HCT116 (cell line): ENCODE measurements around the gene PLCXD3. TPM values are rescaled to one million over a fixed set of nuclear protein-coding genes. Genes with fewer than 3 reads are reported as not detected.

Source experiments
- ATAC-seq: fragments of 200-7000 bp; cut with Tn5 transposase; 2 replicates; pipeline ENCODE4 v1.9.1; 2020; ENCODE audit warnings: mild to moderate bottlenecking, moderate library complexity
- BruUV-seq: library from RNA; stranded (reverse); fragments of 400-500 nt; replicated peaks from 2 replicates; lab custom pipeline; 2021; lab: Mats Ljungman, UMichigan
- CTCF ChIA-PET: fragments of 300-600 bp; sonication (Branson Sonifier 250); formaldehyde crosslinking; loops from one replicate; lab custom pipeline; 2021; ENCODE audit warnings: antibody characterized with exemption; lab: Charles Lee
- POLR2A ChIA-PET: fragments of 300-600, 350-600 bp; sonication (Branson Sonifier 250); formaldehyde crosslinking; loops from one replicate; lab custom pipeline; 2021; ENCODE audit warnings: antibody characterized with exemption; lab: Charles Lee
- RAD21 ChIA-PET, 2 experiments: fragments of 300-600 bp; sonication (Branson Sonifier 250); formaldehyde crosslinking; loops; one replicate each; lab custom pipeline; 2023; ENCODE audit warnings: low total read pairs in 2 of 2; ENCODE audit not compliant: uncharacterized antibody in 2 of 2, unreplicated experiment in 2 of 2, low non-redundant PET in 1 of 2; lab: Charles Lee
- DNase-seq: peaks from one replicate; pipeline ENCODE4 v3.0.0-alpha.2; 2010; ENCODE audit warnings: low read depth, low spot score
- H2AFZ ChIP-seq: fragments of 200-600 bp; shearing (Covaris generic), sonication (generic); 2 replicates; pipeline ENCODE4 v1.6.1; 2017; ENCODE audit warnings: low read depth, mixed run types, mixed read lengths, antibody characterized with exemption, low read length; ENCODE audit not compliant: poor library complexity, severe bottlenecking
- H3K27ac ChIP-seq: 2 replicates; pipeline ENCODE4 v1.5.1; 2012; ENCODE audit warnings: low read depth, low read length
- H3K27me3 ChIP-seq: fragments of 200-600 bp; sonication (generic); 2 replicates; pipeline ENCODE4 v1.6.1; 2016; ENCODE audit warnings: mixed run types, low read length, mixed read lengths; ENCODE audit not compliant: insufficient read depth
- H3K36me3 ChIP-seq, 2 experiments: fragments of 200-500 bp in 1 of 2; fragments of 200-600 bp in 1 of 2; sonication (Bioruptor generic) in 1 of 2; sonication (generic) in 1 of 2; 2 replicates each; pipeline versions ENCODE4 v1.5.1 to v1.6.1; 2014 to 2016; ENCODE audit warnings: low read length in 2 of 2, inconsistent platforms in 1 of 2, mixed read lengths in 1 of 2, mixed run types in 1 of 2; ENCODE audit not compliant: insufficient read depth in 2 of 2, control insufficient read depth in 1 of 2
- H3K4me1 ChIP-seq, 2 experiments: fragments of 200-600 bp in 1 of 2; sonication (generic) in 1 of 2; 2 replicates each; pipeline versions ENCODE4 v1.5.1 to v1.6.1; 2012 to 2017; ENCODE audit warnings: low read length in 2 of 2, inconsistent platforms in 1 of 2, mild to moderate bottlenecking in 1 of 2, mixed read lengths in 1 of 2, mixed run types in 1 of 2, moderate library complexity in 1 of 2; ENCODE audit not compliant: insufficient read depth in 2 of 2, control insufficient read depth in 1 of 2
- H3K4me2 ChIP-seq: fragments of 200-600 bp; sonication (generic); 2 replicates; pipeline ENCODE4 v1.6.1; 2017; ENCODE audit warnings: mixed run types, low read length, mixed read lengths
- H3K4me3 ChIP-seq, 2 experiments: fragments of 200-600 bp in 1 of 2; sonication (generic) in 1 of 2; replicated peaks in 1 of 2; 2 replicates each; pipeline ENCODE4 v1.5.1; 2011 to 2016; ENCODE audit warnings: low read length in 2 of 2, control low read depth in 1 of 2, low read depth in 1 of 2, mild to moderate bottlenecking in 1 of 2, mixed read lengths in 1 of 2, mixed run types in 1 of 2
- H3K79me2 ChIP-seq: fragments of 200-600 bp; sonication (generic); 2 replicates; pipeline ENCODE4 v1.6.1; 2017; ENCODE audit warnings: mild to moderate bottlenecking, mixed run types, low read length, moderate library complexity, mixed read lengths; ENCODE audit not compliant: insufficient read depth
- H3K9ac ChIP-seq: fragments of 200-600 bp; sonication (generic); 2 replicates; pipeline ENCODE4 v1.6.1; 2016; ENCODE audit warnings: low read length, mixed read lengths
- H3K9me2 ChIP-seq: fragments of 200-600 bp; sonication (generic), shearing (Covaris generic); 2 replicates; pipeline ENCODE4 v1.6.1; 2017; ENCODE audit warnings: mixed run types, mild to moderate bottlenecking, moderate library complexity; ENCODE audit not compliant: insufficient read depth
- H3K9me3 ChIP-seq, 2 experiments: fragments of 200-500 bp in 1 of 2; fragments of 200-600 bp in 1 of 2; sonication (Bioruptor generic) in 1 of 2; sonication (generic) in 1 of 2; 2 replicates each; pipeline ENCODE4 v1.6.1; 2014 to 2017; ENCODE audit warnings: low read length in 2 of 2, mixed read lengths in 2 of 2, inconsistent platforms in 1 of 2, low read depth in 1 of 2, mild to moderate bottlenecking in 1 of 2, mixed run types in 1 of 2, moderate library complexity in 1 of 2; ENCODE audit not compliant: control insufficient read depth in 1 of 2, insufficient read depth in 1 of 2
- H4K20me1 ChIP-seq: fragments of 200-600 bp; sonication (generic), shearing (Covaris generic); 2 replicates; pipeline ENCODE4 v1.6.1; 2017; ENCODE audit warnings: mixed run types, mild to moderate bottlenecking, moderate library complexity; ENCODE audit not compliant: insufficient read depth
- JUND ChIP-seq: IDR thresholded peaks from 2 replicates; pipeline ENCODE4 v1.6.1; 2012
- POLR2A ChIP-seq: IDR thresholded peaks from 2 replicates; pipeline ENCODE4 v1.7.0; 2011; ENCODE audit warnings: borderline replicate concordance; ENCODE audit not compliant: insufficient read depth, insufficient read length; ENCODE audit errors: extremely low read depth
- POLR2AphosphoS5 ChIP-seq: IDR thresholded peaks from 2 replicates; pipeline ENCODE4 v1.6.1; 2011; ENCODE audit warnings: mild to moderate bottlenecking, low read depth, low read length, moderate library complexity
- TCF7L2 ChIP-seq: IDR thresholded peaks from 2 replicates; pipeline ENCODE4 v1.7.0; 2011; ENCODE audit warnings: borderline replicate concordance, inconsistent platforms; ENCODE audit not compliant: insufficient read depth, insufficient read length; ENCODE audit errors: extremely low read depth
- YY1 ChIP-seq: IDR thresholded peaks from 2 replicates; pipeline ENCODE4 v1.6.1; 2011; ENCODE audit warnings: low read length, low read depth, moderate library complexity, mild to moderate bottlenecking; ENCODE audit not compliant: insufficient replicate concordance; ENCODE audit errors: extremely low read depth
- ZNF274 ChIP-seq: fragments of 200-500 bp; sonication (Bioruptor generic); IDR thresholded peaks from 2 replicates; pipeline ENCODE4 v1.6.1; 2014; ENCODE audit warnings: mild to moderate bottlenecking, low read depth, low read length, inconsistent platforms
- intact Hi-C: fragments of 100-400 bp; cut with micrococcal nuclease; formaldehyde crosslinking; loops from 2 replicates; pipeline ENCODE4 v1.10.0; 2022
- total RNA-seq: library from RNA; stranded (reverse); gene quantifications from one replicate; pipeline ENCODE4 v1.2.1, GENCODE V29; 2021; ENCODE audit not compliant: unreplicated experiment
- TF ChIP-seq, protein P1 (sequence below): IDR thresholded peaks from 2 replicates; pipeline ENCODE4 v1.6.1; 2012
- TF ChIP-seq, protein P2 (sequence below): IDR thresholded peaks from 2 replicates; pipeline ENCODE4 v1.6.1; 2012; ENCODE audit warnings: low read depth
- TF ChIP-seq, protein P3 (sequence below), 3 experiments: fragments of 200-600 bp in 1 of 3; sonication (generic) in 1 of 3; IDR thresholded peaks in 2 of 3; conservative IDR thresholded peaks in 1 of 3; 2 replicates each; pipeline ENCODE4 v1.5.1; 2012 to 2017; ENCODE audit warnings: low read depth in 2 of 3, low read length in 2 of 3, antibody characterized with exemption in 1 of 3, borderline replicate concordance in 1 of 3, control low read depth in 1 of 3, mild to moderate bottlenecking in 1 of 3, mixed read lengths in 1 of 3, mixed run types in 1 of 3, moderate library complexity in 1 of 3; ENCODE audit not compliant: insufficient read depth in 1 of 3

PLCXD3 gene
- total RNA-seq, 1 experiment from 2014 or later = not detected

DNA sequence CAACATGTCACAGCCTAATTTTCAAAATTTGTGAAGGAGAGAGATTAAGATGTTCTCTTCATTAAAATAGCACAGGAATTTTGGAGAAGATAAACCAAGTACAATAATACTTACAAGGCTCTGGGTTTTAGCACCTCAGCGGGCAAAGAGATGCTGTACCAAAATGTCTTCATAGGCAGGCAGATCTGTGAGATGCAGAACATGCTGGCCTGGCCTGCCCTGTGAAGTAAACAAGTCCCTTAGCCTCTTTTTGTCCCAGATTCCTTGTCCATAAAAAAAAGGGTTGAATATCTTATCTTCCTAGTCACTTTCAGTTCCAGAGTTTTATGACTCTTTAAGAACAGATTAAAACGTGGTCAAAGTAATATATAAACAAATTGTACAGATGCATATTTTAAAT lies 244.0 kb downstream of the PLCXD3 start:
- ChIA-PET POLR2A (no interaction called here), CTCF (interaction anchor here (1.7 kb wide), 1 partner anchor 362 kb away, joined by 3 read pairs; no protein-coding TSS in a partner anchor), RAD21 (no interaction called here)
- ATAC-seq = no peak
- Histone ChIP-seq H3K9ac (no peak overlapping the region), H3K79me2 (no peaks in the 10 kb centered on the region), H3K4me2 (no peak overlapping the region), H3K4me1 (no peaks in the 10 kb centered on the region), H3K4me3 (no peak overlapping the region), H3K27me3 (no peaks in the 10 kb centered on the region), H3K9me3 (no peaks in the 10 kb centered on the region), H3K36me3 (no peaks in the 10 kb centered on the region), H3K27ac (no peak overlapping the region), H4K20me1 (no peaks in the 10 kb centered on the region), H2AFZ (no peak overlapping the region), H3K9me2 (no peaks in the 10 kb centered on the region)
- no peak for DNase-seq
- intact Hi-C loops = loop anchor here (5.0 kb wide), 1 partner anchor 364 kb away; no protein-coding TSS in a partner anchor
- TF ChIP-seq, protein P1, sequence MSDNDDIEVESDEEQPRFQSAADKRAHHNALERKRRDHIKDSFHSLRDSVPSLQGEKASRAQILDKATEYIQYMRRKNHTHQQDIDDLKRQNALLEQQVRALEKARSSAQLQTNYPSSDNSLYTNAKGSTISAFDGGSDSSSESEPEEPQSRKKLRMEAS = no peak
- TF ChIP-seq POLR2A (no peak), POLR2AphosphoS5 (no peak), TCF7L2 (no peak), ZNF274 (no peak), YY1 (no peak), JUND (no peak)
- TF ChIP-seq, protein P2, sequence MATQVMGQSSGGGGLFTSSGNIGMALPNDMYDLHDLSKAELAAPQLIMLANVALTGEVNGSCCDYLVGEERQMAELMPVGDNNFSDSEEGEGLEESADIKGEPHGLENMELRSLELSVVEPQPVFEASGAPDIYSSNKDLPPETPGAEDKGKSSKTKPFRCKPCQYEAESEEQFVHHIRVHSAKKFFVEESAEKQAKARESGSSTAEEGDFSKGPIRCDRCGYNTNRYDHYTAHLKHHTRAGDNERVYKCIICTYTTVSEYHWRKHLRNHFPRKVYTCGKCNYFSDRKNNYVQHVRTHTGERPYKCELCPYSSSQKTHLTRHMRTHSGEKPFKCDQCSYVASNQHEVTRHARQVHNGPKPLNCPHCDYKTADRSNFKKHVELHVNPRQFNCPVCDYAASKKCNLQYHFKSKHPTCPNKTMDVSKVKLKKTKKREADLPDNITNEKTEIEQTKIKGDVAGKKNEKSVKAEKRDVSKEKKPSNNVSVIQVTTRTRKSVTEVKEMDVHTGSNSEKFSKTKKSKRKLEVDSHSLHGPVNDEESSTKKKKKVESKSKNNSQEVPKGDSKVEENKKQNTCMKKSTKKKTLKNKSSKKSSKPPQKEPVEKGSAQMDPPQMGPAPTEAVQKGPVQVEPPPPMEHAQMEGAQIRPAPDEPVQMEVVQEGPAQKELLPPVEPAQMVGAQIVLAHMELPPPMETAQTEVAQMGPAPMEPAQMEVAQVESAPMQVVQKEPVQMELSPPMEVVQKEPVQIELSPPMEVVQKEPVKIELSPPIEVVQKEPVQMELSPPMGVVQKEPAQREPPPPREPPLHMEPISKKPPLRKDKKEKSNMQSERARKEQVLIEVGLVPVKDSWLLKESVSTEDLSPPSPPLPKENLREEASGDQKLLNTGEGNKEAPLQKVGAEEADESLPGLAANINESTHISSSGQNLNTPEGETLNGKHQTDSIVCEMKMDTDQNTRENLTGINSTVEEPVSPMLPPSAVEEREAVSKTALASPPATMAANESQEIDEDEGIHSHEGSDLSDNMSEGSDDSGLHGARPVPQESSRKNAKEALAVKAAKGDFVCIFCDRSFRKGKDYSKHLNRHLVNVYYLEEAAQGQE = no peak
- TF ChIP-seq, protein P3, sequence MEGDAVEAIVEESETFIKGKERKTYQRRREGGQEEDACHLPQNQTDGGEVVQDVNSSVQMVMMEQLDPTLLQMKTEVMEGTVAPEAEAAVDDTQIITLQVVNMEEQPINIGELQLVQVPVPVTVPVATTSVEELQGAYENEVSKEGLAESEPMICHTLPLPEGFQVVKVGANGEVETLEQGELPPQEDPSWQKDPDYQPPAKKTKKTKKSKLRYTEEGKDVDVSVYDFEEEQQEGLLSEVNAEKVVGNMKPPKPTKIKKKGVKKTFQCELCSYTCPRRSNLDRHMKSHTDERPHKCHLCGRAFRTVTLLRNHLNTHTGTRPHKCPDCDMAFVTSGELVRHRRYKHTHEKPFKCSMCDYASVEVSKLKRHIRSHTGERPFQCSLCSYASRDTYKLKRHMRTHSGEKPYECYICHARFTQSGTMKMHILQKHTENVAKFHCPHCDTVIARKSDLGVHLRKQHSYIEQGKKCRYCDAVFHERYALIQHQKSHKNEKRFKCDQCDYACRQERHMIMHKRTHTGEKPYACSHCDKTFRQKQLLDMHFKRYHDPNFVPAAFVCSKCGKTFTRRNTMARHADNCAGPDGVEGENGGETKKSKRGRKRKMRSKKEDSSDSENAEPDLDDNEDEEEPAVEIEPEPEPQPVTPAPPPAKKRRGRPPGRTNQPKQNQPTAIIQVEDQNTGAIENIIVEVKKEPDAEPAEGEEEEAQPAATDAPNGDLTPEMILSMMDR (IDR thresholded peaks at IDR 0.05 in 2 of 3, conservative IDR thresholded peaks at IDR 0.05 in 1 of 3; ENCODE audit: borderline replicate concordance in 1 of 3, insufficient read depth in 1 of 3, low read depth in 2 of 3, low read length in 2 of 3) = no peak
- no TSS peak for BruUV-seq
